NCI-H748 treated with DMSO at 0.1 percent for 48 hours (cell line): ENCODE data around the gene CAPN8.

Experiments
- DNase-seq: peaks from one replicate; lab custom pipeline; 2025; lab: John Stamatoyannopoulos, UW

Gene CAPN8

GRCh38 chr1:223702735-223703667 is 37.5 kb upstream of the CAPN8 start:
- DNase-seq: no peak

GRCh38 chr1:223700942-223701637 is 35.6 kb upstream of the CAPN8 start:
- no peak for DNase-seq

- DNase-seq: no peak
These were observed 35.0 kb upstream of the CAPN8 start for GRCh38 chr1:223700388-223700918.

GRCh38 chr1:223695941-223696340 is 30.4 kb upstream of the CAPN8 start:
- DNase-seq: no peak

- DNase-seq: no peak
These were observed 29.6 kb upstream of the CAPN8 start for GRCh38 chr1:223695014-223695548.

GRCh38 chr1:223691121-223691520 is 25.6 kb upstream of the CAPN8 start:
- DNase-seq: no peak

GRCh38 chr1:223684488-223684792 is 18.9 kb upstream of the CAPN8 start:
- DNase-seq: no peak

- DNase-seq: peak; percentile 40
These were observed 18.3 kb upstream of the CAPN8 start for GRCh38 chr1:223683586-223684487.

GRCh38 chr1:223682502-223682901 is 17.0 kb upstream of the CAPN8 start:
- no peak for DNase-seq

GRCh38 chr1:223680188-223680587 is 14.7 kb upstream of the CAPN8 start:
- DNase-seq: no peak

- DNase-seq: no peak
These were observed 13.3 kb upstream of the CAPN8 start for GRCh38 chr1:223678841-223679240.

- no peak for DNase-seq
These were observed 8.8 kb upstream of the CAPN8 start for GRCh38 chr1:223674119-223674890.

- peak; percentile 5 for DNase-seq
These were observed 5.1 kb upstream of the CAPN8 start for GRCh38 chr1:223670458-223671159.

- DNase-seq: no peak
These were observed 3.7 kb upstream of the CAPN8 start for GRCh38 chr1:223669003-223669795.

- DNase-seq: no peak
These were observed 2.1 kb upstream of the CAPN8 start for GRCh38 chr1:223667484-223668182.

- no peak for DNase-seq
These were observed 1.4 kb downstream of the CAPN8 start for GRCh38 chr1:223664106-223664505.

GRCh38 chr1:223662943-223663342 is 2.6 kb downstream of the CAPN8 start:
- no peak for DNase-seq

- no peak for DNase-seq
These were observed 5.8 kb downstream of the CAPN8 start for GRCh38 chr1:223659711-223660110.

GRCh38 chr1:223657978-223658377 is 7.5 kb downstream of the CAPN8 start:
- no peak for DNase-seq
